ENCODE results near the gene RAB3IL1.

GRCh38 chr11:61940466-61940865 is 23.1 kb upstream of the RAB3IL1 start:
- TF ChIP-seq CTCF (conservative IDR thresholded peaks at IDR 0.05; ENCODE audit: low read length): no peak
- TF ChIP-seq EZH2phosphoT487 (IDR thresholded peaks at IDR 0.05; ENCODE audit: borderline replicate concordance): no peak
